Measurements from ENCODE around the gene ANHX.

- TF ChIP-seq, protein P1, sequence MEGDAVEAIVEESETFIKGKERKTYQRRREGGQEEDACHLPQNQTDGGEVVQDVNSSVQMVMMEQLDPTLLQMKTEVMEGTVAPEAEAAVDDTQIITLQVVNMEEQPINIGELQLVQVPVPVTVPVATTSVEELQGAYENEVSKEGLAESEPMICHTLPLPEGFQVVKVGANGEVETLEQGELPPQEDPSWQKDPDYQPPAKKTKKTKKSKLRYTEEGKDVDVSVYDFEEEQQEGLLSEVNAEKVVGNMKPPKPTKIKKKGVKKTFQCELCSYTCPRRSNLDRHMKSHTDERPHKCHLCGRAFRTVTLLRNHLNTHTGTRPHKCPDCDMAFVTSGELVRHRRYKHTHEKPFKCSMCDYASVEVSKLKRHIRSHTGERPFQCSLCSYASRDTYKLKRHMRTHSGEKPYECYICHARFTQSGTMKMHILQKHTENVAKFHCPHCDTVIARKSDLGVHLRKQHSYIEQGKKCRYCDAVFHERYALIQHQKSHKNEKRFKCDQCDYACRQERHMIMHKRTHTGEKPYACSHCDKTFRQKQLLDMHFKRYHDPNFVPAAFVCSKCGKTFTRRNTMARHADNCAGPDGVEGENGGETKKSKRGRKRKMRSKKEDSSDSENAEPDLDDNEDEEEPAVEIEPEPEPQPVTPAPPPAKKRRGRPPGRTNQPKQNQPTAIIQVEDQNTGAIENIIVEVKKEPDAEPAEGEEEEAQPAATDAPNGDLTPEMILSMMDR (conservative IDR thresholded peaks at IDR 0.05), result no peak
- TF ChIP-seq EZH2 (IDR thresholded peaks at IDR 0.05; ENCODE audit: low read depth), result no peak
These were observed 9.0 kb downstream of the ANHX start for GRCh38 chr12:133226690-133227089.

Data from PC-9 (cell line).